Femur (tissue), 1 donor: ENCODE measurements around the gene UTP25.
"Not testable (repeated sequence)": the region's sequence is repeated elsewhere in the genome, so short reads cannot be mapped to it uniquely, and the experiment has no call there.

Experiments
- DNase-seq: peaks from one replicate; pipeline ENCODE4 v3.0.0-alpha.2; 2017

UTP25 gene, protein sequence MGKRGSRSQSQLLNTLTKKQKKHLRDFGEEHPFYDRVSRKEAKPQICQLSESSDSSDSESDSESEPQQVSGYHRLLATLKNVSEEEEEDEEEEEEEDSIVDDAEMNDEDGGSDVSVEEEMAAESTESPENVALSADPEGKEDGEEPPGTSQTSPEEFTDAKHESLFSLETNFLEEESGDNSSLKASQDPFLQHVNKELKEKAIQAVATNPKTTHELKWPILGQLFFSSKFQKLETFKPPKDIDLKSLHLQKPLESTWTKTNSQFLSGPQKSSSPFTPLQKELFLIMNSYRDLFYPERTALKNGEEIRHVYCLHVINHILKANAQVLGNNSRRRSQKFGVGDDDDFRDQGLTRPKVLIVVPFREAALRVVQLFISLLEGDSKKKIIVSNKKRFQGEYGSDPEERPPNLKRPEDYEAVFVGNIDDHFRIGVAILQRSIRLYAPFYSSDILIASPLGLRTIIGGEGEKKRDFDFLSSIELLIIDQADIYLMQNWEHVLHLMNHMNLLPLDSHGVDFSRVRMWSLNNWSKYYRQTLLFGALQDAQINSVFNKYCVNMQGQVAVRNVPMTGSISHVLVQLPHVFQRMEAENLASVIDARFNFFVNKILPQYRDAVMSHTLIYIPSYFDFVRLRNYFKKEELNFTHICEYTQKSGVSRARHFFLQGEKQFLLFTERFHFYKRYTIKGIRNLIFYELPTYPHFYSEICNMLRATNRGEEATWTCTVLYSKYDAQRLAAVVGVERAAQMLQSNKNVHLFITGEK

DNA sequence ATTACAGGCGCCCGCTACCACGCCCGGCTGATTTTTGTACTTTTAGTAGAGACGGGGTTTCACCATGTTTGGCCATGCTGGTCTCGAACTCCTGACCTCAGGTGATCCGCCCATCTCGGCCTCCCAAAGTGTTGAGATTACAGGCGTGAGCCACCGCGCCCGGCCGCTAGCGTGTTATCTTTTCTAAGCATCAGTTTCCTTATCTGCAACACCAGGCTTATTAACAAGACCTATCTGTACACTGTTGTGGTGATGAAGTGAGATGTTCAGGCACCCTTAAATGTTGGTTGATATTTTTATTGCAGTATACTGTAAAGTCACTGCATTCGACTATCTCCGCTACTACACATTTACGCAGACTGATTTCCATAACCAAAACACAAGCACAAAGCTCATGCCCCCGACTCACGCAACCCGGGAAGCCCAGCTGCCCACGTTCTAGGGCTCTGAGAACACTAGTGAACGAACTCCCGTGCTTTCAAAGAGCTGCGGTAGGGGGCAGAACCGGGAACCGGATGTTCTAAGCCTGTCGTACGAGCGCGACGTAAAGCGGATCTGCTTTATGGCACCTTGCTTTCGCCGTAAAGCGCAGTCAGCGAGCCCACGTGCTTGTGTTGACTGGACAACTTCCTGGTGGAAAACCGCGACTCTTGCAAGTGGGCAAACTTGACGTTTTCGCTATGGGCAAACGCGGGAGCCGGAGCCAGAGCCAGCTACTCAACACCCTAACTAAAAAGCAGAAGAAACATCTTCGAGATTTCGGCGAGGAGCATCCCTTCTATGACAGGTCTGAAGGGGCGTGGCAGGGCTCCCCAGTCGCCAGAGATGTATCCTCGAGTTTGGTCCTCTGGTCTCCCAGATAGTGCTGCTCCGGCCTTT, at the start of gene UTP25:
Gene UTP25, plus strand, starts transcription at position 589 of the 879 bp plus-strand sequence. Its CDS starts 92 bp downstream, at position 681.
- DNase-seq = peak; percentile 96

GRCh38 chr1:209778102-209778501, 49.7 kb upstream of the UTP25 start:
- no peak for DNase-seq

DNA sequence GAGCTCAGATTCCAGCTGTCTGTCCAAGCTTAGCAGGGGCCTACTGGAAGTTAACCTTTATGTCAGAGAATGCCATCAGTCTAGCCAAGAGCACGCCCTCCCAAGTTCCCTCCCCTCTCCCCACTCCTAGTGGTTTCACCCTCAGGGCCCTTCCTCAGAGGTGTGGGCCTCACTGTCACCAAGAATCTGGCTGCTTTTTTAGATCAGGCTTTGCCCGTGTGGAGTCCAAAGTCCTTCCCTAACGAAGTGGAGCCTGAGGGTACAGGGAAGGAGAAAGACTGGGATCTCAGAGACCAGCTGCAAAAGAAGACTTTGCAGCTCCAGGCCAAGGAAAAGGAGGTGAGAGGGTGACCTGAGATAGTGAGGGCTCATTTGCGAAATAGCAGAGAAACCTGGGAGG, 47.5 kb upstream of the UTP25 start:
- no peak for DNase-seq

GRCh38 chr1:209783386-209783785, 44.4 kb upstream of the UTP25 start:
- DNase-seq = peak; percentile 56

- DNase-seq = peak; percentile 99
Observed at GRCh38 chr1:209784265-209785169, 43.3 kb upstream of the UTP25 start, which contains the start of gene C1orf74. Gene C1orf74, minus strand, starts transcription at chr1:209784559. Its CDS starts 925 bp downstream, at chr1:209783634.

DNA sequence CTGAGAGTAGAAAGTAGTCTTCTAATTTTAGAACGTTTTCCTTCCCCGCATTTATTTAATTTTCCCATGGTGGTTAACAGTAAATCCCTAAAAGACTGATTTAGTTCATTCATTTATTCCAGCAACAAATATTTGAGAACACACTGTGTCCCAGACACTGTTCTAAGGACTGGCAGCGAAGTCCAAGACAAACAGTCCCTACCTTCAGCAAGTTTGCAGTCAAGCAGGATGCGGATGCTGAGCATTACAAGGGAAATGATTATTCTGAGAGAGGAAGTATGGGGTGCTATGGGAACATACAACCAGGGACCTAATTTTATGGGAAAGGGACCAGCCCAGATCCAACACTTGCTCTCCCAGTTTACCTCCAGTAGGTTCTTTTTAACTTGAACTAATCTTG, 42.2 kb upstream of the UTP25 start:
- no peak for DNase-seq

GRCh38 chr1:209786146-209786545, 41.6 kb upstream of the UTP25 start:
- no peak for DNase-seq

- no peak for DNase-seq
Observed at GRCh38 chr1:209787551-209787950, 40.2 kb upstream of the UTP25 start.

- no peak for DNase-seq
Observed at GRCh38 chr1:209789245-209789644, 38.5 kb upstream of the UTP25 start.

DNA sequence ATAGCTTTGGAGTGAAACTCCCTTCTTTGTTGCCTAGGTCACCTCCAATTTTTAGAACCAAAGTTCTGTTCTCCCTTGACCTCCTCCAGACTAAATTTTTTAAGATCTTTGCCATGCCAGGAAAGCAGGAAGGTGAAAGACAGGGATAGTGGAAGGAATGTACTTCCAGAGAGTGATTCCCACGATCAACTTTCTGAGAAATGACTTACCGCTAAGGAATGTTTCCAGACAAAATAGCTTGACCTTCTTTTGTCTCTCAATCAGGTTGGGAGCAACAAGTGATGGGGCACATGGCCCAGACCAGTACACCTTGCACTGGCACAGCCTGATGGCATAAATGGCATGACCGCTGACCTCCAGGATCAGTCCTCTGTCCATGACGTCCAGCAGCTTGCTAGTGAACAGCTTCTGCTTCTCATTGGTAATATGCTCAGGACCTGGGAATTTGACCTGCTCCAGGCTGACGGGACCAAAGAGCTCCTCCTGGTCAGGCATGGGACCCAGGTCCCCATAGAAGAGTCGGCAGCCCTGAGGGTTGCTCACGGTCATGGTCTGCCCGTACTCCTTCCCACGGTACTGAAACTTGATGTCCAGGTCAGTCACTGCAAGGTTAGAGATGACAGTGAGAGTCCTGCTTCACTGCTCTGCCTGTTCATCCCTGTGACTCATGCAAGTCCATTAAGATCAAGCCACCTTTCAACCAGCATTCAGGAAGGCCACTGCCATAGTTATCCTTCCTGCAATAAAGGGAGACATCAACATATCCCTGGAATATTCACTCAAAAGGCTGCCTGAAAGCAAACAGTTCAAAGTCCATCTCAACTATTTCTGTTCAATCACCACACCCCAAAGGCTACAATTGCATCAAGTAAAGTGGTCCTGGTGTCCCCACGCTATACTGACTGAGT, 37.2 kb upstream of the UTP25 start:
- no peak for DNase-seq

DNA sequence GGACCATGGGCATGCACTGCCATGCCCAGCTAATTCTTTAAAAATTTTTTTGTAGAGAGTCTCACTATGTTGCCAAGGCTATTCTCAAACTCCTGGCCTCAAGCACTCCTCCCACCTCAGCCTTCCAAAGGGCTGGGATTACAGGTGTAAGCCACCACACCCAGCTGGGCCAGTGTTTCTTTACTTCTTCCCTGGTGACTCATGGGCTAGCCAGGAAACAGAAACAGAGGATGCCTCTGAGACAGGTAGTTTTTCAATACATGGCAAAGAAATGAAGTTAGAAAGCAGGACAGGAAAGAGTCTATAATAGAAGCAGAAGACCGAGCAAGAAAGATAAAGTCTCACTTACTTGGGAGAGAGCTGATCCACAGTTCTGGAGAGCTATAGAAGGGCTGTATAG, 35.9 kb upstream of the UTP25 start:
- DNase-seq = no peak

DNA sequence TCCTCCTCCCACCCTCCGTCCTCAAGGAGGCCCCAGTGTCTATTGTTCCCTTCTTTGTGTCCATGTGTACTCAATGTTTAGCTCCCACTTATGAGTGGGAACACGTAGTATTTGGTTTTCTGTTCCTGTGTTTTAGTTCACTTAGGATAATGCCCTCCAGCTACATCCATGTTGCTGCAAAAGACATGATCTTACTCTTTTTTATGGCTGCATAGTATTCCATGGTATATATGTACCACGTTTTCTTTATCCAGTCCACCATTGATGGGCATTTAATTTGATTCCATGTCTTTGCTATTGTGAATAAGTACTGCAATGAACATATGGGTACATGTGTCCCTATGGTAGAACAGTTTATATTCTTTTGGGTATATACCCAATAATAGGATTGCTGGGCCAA, 34.1 kb upstream of the UTP25 start:
- DNase-seq = not testable (repeated sequence)

- no peak for DNase-seq
Observed at GRCh38 chr1:209797978-209798639, 29.7 kb upstream of the UTP25 start.

GRCh38 chr1:209800984-209801834, 26.6 kb upstream of the UTP25 start:
- DNase-seq = peak; percentile 70

GRCh38 chr1:209802117-209802779, 25.5 kb upstream of the UTP25 start:
- no peak for DNase-seq

- no peak for DNase-seq
Observed at GRCh38 chr1:209802780-209803152, 25.0 kb upstream of the UTP25 start.

- no peak for DNase-seq
Observed at GRCh38 chr1:209803568-209803967, 24.2 kb upstream of the UTP25 start.

DNA sequence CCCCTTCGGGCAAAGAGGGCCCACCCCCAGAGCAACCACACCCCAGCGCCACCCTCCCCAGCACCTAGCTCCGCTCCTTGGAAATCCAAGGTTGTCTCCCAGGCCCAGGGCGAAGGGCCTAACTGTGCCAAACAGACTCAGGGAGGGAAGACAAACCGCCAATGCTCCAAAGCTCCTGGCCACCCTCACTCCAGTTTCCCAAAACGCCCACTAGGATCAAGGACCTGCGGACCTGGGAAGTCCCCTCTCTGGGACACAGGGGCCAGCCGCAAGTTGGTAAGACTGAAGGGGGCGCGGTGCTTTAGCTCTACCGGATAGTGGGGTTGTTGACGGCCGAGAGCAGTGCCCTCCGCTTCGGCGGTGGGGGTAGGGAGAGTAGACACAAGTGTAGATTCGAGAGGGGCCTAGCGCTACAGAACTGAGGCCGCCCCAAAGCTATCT, 22.4 kb upstream of the UTP25 start:
- no peak for DNase-seq
